ENCODE measurements around the gene ABLIM1.

The ABLIM1 gene

DNA sequence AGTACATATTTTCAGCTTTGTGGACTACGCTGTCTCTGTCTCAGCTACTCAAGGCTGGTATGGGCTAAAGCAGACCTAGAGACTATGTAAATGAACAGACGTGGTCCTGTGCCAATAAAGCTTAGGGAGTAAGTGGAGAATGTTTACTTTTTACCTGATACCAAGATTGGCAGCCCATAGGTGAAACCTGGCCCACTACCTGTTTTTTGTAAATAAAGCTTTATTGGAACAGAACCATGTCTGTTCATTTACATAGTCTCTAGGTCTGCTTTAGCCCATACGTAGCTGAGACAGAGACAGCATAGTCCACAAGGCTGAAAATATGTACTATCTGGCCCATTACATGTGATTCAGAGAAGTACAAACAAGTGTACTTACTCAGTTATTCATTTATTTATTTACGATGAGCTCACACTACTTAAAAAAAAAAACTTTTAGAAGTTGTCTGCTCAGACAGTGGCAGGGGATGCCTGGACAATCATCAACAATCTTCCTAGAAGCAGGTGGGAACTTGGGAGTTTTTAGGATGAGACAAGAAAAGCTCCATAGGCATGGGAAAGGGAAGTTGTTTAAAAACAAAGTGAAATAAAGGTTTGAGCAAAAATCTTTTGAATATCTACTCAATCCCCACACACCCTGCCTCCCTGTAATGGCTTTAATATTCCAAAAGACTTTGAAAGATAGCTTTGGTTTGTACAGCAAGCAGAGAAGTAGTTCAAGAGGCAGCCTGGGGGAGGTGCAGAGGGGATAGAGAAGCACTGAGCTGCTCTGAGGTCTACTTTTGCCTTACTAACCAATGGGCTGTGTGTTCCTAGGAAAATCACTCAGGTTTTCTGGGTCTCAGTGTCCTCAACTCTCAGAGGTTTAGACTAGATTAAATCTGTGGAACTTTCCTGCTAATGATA is 139.4 kb downstream of the ABLIM1 start:
- no peak for DNase-seq (ENCODE audit: low read depth)

DNA sequence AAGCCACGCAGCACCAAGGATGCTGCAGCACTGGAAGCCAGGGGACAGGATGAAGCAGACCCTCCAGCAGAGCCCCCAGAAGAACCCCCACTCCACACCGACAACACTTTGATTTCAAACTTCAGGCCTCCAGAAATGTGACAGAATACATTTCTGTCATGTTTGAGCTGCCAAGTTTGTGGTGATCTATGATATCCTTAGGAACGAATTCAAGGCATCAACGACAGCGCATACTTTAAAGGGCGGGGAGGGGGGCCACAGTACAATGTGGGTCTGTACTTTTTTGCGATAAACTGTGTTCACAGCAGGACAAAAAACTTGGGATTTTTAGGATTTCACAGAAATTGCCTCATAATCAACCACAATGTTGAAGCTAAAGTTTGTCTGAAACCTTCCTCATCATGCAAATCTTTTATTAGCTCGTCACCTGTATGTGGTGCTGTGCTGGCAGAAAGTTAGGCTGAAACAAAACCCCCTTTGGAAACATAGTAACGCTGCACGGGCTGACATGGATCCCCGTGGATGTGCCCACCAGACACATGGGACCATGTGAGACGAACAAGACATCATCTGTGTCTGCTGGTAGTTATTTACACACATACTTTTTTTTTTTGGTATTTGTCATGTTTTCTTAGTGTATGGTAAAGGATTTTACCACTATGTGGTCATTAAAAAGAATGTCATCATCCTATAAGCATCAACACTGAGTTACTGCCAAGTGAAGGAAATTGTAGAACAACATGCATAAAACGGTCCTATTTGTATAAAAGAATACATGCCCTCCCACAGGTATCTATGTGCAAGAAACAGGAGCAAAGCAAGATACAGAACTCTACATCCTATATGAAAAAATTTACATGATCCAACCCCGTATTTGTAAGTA is 140.5 kb downstream of the ABLIM1 start:
- DNase-seq (ENCODE audit: low read depth), result no peak

DNA sequence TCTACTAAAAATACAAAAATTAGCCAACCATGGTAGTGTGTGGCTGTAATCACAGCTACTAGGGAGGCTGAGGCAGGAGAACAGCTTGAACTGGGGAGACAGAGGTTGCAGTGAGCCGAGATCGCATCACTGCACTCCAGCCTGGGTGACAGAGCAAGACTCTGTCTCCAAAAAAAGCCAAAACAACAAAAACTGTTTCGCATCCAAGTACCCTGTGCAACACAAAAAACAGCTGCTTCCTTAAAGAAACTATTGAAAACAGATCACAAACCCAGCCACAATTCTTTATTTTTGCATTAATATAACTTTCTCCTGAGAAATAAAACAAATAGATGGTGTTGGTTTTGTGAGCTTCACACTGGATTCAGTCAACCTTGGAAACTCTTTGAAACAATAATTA is 141.7 kb downstream of the ABLIM1 start:
- DNase-seq (ENCODE audit: low read depth), result no peak

DNA sequence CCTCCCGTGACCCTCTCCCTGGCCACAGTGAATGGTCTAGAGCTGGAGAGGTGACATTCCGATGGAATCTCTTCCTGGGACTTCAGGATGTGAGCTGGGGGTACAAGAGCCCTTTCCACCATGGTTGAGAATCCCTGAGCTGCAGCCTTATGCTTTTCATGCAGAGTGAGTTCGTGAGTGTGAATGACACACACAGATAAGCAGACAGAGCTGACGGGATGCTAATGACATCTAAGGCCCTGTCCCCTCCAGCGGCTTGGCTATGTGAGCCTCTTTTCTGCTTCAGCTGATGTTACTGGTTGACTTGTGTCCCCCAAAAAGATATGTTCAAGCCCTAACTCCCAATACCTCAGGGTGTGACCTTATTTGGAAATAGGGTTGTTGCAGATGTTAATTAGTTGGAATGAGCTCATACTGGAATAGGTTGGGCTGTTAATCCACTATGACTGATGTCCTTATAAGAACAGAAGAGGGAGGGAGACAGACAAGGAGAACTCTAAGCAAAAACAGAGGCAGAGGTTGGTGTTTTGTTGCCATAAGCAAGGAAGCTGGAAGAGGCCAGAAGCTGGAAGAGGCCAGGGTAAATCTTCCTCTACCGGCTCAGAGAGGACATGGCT is 142.7 kb downstream of the ABLIM1 start:
- no peak for DNase-seq (ENCODE audit: low read depth)

DNA sequence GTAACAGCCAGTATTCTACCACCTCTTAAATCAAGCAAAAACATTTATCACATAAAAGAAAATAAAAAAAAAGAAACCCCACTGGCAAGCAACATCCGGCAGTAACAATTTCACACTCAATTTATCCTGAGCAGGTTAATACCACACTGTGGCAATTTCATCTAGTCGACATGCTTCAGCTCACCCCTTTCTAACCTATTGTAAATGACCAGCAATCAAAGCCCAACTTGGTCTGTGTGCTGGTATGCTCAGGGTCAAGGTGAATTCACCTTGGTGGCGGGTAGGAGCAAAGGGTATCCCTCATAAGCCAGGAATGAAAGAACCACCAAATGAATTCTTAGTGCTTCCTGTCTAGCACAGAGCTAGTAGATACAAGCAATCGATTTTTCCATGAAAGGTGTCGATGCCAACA is 144.7 kb downstream of the ABLIM1 start:
- no peak for DNase-seq (ENCODE audit: low read depth)

DNA sequence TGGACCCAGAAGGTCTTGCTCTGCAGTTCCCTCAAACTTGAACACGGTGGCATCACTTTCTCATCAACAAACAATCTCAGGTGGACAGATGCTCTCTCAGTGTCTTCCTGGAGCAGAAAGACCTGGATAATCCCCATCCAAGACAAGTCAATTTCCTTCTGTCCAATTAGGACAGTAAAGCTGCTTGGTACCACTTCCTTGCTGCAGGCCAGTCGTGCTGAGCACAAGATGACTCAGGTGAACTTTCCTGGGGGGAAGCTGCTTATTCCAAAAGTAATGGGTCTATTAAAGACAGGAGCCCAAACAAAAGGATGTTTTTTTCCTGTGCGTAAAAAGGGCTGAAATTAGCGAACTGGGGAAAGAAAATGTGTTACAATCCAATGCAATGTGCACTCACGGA is 146.2 kb downstream of the ABLIM1 start:
- DNase-seq (ENCODE audit: low read depth), result no peak

DNA sequence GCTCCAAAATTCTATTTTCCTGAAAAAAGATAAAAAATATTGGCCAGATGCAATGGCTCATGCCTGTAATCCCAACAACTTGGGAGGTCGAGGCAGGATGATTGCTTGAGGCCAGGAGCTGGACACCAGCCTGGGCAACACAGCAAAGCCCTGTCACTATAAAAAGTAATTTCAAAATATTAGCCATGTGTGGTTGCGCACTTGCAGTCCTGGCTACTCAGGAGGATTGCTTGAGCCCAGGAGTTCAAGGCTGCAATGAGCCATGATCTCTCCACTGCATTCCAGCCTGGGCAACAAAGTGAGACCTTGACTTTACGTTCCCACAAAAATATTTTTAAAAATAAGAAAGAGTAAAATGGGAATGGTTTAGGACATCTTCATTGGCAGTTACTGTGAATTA is 149.7 kb downstream of the ABLIM1 start:
- no peak for DNase-seq (ENCODE audit: low read depth)

DNA sequence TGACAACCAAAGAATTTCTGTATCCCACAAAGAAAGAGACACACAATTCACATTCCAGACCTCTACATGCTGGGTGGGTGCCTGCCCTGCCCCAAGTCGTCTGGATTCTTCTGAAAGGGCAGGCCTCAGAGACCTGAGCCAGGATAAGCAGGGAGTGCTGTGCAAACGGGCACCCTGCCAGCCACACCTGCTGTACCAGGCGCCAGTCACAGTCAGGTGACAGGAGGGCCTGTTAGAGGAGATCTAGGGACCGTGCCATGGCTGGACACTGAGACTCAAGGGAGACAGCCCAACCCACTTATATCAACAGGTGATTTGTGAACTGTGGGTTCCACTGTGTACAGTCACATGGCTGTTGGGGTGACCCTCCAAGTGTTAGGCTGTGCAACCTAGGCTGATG is 150.6 kb downstream of the ABLIM1 start:
- no peak for DNase-seq (ENCODE audit: low read depth)

DNA sequence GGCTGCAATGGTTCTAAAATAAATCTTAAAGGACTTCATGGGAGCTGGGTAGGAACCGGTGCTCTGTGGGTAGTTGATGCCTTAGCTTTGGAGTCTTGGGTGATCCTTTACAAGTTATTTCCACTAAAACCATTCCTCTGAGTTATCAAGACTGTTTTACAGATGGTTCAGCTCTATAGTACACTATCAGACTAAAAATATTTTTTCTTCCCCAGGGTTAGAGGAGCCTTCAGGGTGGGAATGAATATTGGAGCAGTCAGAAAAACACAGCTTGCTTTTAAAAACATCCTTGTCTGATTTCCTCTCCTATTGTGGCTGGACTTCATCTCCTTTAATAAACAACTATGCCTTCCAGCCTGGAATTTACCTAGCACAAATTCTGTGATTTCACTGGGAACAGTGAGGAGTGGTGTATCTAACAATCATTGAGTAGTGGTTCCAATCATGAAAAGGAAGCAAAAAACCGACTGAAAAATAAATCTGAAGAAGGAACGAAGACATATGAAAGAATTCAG is 151.1 kb downstream of the ABLIM1 start:
- no peak for DNase-seq (ENCODE audit: low read depth)

DNA sequence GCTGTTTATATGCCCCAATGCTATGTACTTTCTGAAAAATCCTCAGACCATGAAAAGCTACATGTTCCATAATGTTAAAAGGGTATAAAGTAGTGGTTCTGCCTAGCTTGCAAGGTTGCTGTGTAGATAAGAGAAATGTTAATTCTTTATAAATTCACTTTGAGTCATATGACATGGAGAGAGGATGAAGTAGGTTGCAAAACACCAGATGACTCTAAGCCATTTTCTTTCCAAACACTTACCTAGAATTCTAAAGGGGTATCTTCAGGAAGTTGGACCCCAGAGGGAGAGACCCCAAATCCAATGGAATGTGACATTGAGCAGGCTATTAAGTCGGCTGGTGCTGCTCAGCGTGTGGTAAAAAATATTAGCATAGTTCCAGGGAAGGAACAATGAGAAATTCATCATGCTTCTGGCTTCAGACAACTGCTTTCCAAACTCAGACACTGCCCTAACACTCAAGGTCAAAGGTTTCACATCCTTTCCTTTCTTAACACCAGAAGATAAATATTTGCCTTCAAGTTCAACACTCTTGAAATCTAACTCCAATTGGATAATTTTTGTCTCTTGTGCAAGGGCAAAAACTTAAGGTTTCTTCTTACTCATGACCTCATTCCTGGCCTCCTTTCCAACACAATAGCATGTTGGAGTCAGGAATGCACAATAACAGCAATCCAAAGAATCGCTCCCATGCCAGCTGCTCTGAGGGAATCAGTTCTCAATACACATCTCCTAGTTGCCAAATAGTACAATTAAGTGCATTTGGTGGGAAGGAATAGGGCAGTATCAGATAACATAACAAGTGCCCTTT is 153.1 kb downstream of the ABLIM1 start:
- DNase-seq (ENCODE audit: low read depth), result no peak

DNA sequence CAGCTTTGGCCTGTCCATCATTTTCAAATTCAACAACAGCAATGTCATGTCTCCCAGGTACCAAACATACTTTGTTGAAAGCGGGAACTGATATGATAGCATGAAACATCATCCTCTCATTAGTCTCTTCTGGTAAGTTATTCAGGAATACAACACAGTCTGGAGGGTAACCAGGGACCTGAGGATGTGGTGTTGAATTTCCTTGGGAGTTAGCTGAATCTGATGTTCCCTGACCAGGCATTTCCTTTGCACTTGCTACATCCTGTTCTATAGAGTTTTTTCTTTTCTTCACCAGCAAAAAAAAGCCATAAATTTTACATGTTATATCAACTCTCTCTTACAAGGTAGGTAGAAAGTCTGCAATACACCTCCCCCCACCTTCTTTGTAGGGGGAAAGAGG is 156.0 kb downstream of the ABLIM1 start:
- no peak for DNase-seq (ENCODE audit: low read depth)

DNA sequence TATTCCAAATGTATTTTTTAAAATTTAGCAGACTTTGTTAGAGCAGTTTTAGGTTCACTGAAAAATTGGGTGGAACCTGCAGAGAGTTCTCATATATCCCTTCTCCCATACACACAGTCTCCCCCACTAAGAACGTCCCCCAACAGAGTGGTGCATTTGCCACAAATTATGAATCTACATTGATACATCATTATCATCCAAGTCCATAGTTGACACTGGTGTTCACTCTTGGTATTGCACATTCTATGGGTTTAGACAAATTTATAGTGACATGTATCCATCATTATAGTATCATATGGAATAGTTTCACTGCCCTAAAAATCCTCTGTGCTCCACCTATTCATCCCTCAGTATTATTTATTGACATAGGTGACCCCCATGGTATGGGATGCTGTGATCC is 156.4 kb downstream of the ABLIM1 start:
- DNase-seq (ENCODE audit: low read depth), result no peak

DNA sequence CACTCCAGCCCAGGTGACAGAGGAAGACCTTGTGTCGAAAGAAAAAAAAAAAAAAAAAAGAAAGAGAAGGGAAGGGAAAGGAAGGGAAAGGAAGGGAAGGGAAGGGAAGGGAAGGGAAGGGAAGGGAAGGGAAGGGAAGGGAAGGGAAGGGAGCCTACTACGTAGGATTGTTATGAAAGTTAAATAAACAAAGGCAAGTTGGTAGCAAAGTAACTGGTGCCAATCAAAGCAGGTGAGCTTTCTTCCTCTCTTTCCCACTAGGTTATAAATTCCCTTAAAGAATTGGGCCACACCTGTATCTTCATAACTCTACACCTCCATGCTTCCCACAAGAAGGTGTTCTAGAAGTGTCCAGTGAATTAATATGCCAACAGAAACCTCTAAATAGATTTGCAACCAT is 157.4 kb downstream of the ABLIM1 start:
- DNase-seq (ENCODE audit: low read depth), result no peak

DNA sequence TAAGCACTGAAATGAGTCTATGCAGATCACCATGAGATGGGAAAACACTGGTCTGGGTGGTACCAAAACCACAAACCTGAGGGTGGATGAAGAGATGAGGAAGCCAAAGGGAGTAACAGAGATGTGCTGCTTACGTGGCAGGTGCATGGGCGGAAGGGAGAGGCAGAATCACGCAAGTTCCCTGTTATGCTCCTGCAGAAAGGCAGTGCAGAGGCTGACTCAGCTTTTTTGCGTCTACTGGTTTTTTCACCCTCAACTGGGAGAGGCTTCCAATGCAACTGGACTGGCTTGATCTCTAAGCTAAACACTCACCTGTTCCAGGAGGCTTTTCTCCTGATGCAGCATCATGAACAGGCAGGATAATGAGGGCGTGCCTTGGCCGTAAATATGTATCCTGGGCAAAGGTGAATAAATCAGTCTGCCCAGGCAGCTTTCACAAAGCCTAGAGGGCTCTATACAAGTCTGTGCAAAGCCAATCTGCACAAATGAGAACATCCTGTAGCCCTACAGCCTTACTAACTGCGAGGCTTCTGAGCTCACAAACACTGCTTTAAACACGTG is 158.4 kb downstream of the ABLIM1 start:
- peak; percentile 34 for DNase-seq (ENCODE audit: low read depth)

DNA sequence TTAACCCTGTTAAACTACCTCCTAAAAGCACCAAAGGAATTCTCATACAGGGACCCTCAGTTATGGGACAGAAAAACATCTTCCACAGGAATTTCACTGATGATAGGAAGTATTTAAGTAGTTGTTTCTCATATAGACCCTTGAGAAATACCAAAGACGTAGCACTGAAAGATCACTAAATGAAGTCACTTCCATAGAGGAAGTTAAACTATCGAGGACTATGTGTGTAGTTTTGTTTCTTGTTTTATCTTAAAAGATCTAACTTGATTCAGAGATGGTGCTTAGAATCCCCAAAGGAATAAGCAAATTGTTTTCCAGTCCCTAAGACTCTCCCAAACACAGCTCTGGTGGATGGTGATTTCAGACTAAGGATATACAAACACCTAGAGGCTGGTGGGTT is 159.0 kb downstream of the ABLIM1 start:
- DNase-seq (ENCODE audit: low read depth), result no peak

DNA sequence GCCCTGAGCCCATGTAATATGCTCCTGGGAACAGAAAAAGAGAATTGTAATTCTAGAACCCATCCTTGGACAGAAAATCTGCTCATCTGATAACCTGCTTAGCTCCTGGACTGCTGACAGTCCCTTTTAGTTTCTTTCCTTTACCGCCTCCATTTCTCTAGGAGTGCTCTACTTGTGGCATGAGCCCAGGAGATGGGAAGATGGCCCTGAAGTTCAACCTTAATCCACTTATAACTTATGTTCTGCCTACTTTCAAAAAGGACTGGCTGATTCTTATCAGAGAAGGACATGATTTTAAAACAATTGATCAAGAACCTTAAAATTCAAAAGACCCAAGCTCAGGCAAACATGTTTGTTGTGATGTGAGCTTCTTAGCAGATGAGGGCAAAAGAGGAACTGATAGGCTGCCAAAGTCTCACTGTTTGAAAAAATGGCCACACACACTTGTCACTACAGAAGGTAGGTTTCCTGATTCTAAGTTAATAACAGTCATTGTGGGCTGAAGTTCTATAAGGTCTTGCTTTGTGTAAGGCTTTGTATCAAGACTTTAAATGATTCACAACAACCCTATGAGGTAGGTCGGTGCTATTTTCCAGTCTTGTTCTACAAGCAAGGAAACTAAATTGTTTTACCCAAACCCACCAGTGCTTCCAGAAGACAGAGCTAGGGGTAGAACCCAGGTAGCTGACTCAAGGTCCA is 159.5 kb downstream of the ABLIM1 start:
- DNase-seq (ENCODE audit: low read depth), result no peak

DNA sequence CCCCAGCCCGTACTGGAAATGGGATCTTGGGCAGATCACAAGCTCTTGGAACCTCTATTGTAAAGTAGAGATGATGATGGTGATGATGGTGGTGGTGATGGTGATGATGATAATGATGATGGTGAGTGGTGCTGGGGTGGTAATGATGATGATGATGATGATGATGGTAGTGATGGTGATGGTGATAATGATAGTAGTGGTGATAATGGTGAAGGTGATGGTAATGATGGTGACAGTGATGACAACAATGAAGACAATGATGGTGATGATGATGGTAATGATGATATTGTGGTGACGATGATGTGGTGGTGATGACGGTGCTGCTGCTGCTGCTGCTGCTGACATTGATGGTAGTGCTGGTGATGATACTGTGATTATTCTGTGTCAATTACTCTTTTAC is 162.8 kb downstream of the ABLIM1 start:
- no peak for DNase-seq (ENCODE audit: low read depth)

DNA sequence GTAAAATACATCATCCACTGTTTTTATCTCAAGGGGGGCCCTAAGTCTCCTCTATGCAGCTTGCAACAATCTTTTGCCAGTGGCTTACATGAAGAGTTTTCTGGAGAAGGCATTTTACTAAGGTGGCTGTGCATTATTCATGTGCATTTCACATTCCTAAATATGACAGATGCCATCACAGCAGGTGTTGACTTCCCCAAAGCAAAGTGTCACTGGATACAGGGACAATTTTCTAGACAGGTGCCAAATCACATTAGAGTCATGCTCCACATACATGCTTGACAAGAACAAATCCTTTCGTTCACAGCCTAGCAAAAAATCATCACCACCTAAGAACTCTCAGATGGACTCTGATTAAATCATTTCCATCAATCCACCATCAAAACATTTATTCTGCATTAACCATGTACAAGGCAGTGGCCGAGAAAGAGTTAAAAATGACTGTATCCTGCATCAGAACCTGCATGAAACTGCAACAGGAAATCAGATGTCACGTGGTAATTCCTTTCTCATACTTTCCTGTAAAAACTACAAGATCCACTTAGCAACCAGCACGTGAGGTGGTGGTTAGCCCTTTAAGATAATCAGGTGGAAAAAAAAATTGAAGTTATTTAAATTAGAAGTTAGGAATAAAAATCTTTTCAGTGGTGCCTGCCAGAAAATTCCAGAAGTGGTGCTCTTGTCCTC is 165.6 kb downstream of the ABLIM1 start:
- no peak for DNase-seq (ENCODE audit: low read depth)

DNA sequence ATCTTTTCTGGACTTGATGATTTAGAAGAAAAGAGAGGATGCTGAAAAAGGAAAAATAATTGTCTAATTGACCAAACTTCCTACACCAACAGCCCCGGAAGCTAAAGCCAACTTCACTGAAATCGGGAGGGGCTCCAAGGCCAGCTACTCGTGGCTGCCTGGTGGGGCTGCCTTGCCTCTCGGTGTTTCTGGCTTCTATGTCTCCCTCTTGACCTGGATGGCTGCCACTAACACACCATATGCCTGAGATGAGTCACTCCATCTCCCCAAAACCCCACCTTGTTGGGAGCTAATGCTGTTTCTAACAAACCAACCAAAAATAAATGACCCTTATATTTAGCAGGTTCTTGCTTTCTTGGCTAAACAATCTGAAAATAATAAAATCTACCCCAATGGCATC is 166.1 kb downstream of the ABLIM1 start:
- DNase-seq (ENCODE audit: low read depth), result no peak

DNA sequence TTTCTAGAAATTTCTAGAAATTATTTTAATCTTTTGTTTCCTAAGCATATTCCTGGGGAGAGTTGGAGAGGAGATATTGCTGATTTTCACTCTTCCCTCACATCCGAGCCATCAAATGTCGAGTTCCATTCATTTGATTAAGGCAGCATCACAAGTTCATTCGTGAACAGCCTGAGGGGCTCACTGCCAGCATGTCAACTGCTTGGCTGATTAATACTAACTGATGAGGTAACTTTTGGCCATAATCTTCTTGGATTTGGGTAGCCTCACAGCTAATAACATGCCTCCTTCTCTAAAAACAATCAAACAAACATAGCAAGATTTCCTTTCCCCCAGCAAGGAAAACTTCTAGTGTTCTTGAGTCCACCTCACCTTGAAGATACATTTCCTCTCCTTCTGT is 166.7 kb downstream of the ABLIM1 start:
- DNase-seq (ENCODE audit: low read depth), result no peak
